NCI-H446 treated with DMSO at 0.1 percent for 48 hours (cell line): ENCODE measurements around the gene SLC12A3.

Source experiments
- DNase-seq: peaks from one replicate; lab custom pipeline; 2025; lab: John Stamatoyannopoulos, UW

SLC12A3 gene

DNA sequence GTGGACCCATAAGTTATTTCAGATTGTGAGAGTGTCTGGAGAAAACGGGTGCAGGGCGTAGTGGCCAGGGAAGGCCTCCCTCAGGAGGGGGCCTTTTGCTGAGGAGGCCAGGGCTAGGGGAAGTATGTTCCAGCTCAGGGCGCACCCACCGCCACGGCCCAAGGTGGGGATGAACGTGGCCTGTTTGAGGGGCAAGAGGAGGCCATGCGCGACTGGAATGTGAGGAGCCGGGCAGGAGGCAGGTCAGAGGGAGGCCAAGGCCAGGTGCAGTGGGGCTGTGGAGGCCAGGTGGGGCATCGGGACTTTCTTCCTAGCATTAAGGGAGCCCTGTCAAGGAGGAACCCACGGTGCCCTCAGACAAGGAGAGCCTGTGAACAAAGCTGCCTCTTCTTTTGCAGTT is 26.7 kb downstream of the SLC12A3 start:
- no peak for DNase-seq

DNA sequence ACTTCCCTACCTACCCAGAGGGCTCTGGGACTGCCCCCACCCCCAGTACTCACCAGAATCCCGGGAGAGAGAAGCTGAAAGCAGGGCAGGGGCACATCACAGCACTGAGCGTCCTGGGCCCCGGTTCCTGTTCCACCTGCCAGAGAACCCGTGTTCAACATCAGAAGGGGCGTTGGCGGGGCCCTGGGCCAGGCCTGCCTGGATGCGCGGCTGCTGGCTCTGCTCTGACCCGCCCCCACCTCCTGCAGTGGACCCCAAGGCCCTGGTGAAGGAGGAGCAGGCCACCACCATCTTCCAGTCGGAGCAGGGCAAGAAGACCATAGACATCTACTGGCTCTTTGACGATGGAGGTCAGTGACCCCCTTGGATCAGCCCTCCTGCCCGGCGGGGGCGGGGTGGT is 27.7 kb downstream of the SLC12A3 start:
- DNase-seq, result no peak

DNA sequence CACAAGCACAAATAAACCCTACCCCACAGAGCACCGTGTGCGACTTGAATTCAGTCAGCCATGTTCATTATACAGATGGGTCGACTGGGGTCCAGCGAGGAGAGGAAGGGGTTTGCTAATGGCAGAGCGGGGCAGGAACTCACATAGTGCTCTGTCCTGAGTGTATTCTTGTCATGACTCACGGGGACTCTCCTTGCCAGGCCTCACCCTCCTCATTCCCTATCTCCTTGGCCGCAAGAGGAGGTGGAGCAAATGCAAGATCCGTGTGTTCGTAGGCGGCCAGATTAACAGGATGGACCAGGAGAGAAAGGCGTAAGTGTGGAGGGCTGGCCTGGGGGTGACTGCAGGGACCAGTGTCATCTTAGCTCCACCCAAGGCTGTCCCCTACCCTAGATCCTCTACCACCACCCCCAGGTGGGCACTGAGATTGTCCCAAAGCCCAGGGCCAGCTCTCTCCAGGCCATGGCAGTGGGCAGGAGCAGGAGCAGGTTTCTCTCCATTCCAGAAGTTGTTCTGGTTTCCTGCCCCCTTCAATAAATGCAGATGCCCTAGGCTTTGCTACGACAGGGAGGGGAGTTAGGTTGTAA is 29.4 kb downstream of the SLC12A3 start:
- no peak for DNase-seq

DNA sequence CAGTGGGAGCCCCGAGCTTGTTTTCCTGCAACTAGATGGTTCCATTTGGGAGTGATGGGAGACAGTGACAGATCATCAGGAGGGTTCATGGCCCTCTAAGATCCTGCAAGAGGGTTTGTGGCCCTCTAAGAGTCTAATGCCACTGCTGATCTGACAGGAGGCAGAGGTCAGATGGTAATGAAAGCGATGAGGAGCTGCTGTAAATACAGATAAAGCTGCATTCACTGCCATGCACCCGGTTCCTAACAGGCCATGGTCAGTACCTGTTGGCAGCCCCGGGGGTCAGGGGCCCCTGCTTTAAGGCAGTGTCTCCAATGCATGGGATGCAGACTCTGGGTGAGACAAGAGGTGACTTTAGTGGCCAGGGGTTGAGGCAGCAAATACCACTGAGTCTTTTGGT is 30.8 kb downstream of the SLC12A3 start:
- no peak for DNase-seq

DNA sequence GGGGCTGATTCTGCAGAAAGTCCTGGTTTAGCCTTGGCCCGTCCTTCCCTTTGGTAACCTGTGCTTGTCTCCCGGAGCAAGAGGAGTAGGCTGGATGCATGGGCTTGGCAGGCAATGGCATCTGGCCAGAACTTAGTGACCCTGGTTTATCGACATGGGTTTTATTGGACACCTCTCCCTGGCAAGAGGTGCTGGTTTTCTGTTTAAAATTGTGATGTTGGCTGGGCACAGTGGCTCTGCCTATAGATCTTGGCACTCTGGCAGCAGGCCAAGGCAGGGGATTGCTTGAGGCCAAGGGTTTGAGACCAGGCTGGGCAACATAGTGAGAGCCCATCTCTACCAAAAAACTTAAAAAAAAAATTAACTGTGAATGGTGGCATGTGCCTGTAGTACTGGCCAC is 31.2 kb downstream of the SLC12A3 start:
- DNase-seq, result no peak

DNA sequence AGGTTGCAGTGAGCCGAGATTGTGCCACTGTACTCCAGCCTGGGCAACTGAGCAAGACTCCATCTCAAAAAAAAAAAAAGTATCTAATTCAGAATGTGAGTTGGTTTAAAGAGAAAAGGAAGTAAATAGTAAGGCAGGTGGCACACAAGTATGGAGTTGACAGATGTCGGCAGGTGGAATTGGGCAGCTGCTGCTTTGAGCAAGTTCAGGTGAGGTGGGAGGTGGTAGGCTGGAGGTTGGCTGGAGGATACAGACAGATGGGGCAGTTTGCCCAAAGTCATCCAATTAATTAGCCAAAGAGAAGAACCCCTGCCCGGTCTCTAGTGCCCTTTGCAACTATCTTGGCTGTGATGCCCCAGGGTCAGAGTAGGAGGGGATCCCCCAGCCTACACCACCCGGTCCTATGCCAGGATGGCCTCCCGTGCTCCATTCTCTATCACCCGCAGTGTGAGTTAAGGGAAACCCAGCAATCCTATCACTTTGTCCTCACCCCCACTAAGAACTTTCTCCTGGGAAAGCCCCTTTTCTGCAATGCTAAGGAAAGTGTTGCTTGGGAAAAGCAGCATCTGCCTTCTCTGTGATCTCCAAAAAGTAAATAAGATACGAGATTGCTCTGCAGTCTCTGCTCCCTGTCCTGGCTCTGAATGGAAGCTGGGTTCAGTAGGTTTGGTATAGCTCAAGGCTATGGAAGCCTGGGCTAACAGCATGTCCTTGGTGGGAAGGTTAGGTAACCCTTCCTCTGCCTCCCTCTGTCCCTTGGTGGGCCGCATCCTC is 32.2 kb downstream of the SLC12A3 start:
- no peak for DNase-seq

DNA sequence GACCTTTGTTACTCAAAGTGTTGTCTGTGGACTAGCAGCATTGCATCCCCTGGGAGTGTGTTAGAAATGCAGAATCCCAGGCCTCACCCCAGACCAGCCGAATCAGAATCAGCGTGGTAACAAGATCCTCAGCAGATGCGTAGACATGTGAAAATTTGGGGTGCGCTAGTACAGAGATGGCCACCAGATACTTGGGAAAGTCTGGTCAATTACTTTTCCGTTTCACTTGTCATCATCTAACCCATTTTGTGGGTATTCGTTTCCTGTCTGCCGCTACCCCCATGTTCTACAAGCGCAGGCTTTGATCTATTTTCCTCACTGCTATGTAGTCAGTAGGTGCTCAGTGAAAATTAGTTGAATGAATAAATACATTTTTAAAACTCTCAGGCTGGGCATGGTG is 33.8 kb downstream of the SLC12A3 start:
- DNase-seq, result no peak

DNA sequence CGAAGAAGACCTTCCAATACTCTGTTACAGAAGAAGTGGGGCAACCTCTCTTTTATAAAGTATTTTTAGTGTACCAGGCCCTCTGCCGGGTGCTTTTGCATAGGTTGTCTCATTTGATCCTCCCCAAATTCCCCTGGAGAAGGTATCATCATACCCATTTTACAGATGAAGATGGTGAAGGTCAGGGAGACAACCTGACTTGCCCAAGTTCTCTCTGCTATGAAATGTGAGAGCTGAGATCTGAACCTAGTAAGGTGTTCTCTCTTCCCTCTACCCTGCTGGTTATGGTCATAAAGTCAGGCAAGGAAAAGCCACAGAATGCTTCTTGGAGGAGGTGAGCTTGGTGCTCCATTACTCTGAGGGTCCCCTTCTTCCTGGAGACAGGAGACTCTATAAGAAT is 38.9 kb downstream of the SLC12A3 start:
- no peak for DNase-seq

DNA sequence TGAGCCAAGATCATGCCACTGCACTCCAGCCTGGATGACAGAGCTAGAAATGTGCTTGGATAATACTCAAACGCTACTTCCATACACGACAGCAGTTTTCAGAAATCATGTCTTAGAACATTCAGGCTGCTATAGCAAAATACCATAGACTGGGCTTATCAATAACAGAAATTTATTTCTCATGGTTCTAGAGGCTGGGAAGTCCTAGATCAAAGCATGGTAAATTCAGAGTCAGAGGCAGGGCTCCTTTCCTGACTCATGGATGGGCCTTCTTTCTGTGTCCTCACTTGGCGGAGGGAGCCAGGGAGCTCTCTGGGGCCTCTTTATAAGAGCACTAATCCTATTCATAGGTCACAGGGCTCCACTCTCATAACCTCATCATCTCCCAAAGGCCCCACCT is 42.4 kb downstream of the SLC12A3 start:
- DNase-seq, result no peak

DNA sequence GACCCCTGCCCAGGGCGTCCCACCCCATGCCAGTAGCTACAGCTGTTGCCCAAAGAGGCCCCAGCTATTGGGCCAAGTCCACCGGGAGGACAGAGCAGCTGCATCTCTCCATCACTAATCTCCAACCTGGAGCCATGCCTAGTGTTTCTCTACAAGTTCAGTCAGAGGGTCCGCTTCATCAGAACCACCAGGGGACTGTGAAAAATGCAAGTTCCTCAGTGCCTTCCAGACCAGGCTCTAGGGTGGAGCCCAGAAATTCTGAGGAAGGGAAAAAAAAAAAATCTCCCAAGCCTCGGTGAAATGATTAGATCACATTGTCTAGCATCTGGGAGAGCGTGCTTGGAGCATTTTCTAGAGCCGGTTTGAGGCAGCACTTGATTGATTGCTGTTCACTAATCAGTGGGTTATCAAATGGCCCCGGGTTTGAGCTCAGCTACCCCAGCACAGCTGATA is 44.5 kb downstream of the SLC12A3 start:
- no peak for DNase-seq

DNA sequence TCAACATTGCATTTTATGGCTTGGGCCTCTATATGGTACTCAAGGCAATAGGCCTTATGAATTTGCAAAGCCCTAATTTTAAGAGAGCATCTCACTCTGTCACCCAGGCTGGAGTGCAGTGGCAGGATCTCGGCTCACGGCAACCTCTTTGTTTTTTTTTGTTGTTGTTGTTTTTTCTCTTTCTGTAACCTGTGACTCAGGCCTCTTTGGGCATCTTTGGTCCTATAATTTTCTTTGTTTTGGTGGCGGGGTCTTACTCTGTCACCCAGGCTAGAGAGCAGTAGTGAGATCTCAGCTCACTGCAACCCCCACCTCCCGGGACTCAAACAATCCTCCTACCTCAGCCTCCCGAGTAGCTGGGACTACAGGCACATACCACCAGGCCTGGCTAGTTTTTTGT is 45.1 kb downstream of the SLC12A3 start:
- no peak for DNase-seq

DNA sequence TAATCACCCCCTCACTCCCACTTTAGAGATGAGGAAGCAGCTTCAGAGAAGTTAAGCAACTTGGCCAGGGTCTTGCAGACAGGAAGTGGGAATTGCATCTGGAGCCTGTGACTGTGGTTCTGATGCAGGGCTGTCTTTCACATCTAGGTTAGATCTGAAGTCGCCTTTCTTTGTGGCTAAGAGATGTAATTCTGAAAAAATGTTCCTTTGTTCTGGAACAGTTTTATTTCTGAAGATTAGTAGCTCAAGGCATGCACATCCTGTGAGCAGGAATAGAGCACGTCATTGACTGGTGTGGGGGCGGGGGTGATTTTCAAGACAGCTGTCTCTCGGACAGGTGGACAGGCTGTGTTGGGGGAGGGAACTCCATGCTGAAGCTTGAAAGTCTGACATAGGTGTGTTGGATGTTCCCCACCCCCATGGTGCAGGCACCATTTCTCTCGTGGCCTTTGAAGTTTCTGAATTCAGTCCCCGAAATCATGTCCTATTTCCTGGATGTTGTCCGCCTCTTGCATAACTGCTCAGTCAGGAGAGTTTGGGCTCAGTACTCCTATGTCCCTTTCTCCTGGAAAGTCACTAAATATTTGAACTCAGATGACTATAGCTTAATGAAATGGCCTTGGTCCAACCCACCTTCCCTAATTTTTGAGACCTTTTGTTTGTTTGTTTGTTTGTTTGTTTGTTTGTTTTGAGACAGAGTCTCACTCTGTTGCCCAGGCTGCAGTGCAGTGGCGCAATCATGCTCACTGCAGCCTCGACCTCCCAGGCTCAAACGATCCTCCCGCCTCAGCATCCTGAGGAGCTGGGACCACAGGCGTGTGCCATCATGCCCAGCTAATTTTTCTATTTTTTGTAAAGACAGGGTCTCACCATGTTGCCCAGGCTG is 45.9 kb downstream of the SLC12A3 start:
- DNase-seq, result peak; percentile 13

DNA sequence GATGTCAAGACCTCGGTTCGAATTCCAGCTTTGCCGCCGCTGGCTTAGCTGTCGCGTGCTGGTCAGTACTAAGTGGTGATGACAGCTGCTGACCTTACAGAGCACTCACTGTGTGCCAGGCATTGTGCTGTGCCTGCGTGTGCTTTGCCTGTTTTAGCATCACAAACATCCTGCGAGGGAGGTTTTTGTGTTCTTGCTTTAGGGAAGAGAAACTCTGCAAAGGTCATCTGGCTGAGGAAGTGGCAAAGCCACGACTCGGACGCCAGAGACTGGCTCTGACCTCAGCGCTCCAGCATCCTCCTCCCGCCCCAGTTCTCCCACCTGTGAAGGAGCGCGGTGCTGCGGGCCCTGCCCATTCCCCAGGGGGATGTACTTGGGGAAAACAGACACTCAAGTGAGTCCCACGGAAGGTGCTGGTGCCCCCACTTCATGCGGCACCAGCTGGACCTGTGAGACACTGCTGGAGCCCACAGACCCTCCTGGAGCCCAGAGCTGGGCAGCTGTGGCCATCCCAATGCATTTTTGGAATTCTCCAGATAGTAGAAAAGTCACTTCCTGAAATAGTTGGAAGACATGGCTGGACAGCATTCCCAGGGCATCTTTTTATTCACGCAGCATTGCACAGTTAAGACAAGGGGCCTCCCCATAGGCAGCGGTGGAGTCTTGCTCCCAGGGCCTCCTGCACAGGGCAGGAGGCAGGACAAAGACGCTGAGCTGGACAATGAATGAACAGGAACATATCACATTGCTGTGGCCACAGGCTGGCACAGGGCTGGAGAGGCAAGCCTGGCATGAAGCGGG is 47.0 kb downstream of the SLC12A3 start:
- no peak for DNase-seq

DNA sequence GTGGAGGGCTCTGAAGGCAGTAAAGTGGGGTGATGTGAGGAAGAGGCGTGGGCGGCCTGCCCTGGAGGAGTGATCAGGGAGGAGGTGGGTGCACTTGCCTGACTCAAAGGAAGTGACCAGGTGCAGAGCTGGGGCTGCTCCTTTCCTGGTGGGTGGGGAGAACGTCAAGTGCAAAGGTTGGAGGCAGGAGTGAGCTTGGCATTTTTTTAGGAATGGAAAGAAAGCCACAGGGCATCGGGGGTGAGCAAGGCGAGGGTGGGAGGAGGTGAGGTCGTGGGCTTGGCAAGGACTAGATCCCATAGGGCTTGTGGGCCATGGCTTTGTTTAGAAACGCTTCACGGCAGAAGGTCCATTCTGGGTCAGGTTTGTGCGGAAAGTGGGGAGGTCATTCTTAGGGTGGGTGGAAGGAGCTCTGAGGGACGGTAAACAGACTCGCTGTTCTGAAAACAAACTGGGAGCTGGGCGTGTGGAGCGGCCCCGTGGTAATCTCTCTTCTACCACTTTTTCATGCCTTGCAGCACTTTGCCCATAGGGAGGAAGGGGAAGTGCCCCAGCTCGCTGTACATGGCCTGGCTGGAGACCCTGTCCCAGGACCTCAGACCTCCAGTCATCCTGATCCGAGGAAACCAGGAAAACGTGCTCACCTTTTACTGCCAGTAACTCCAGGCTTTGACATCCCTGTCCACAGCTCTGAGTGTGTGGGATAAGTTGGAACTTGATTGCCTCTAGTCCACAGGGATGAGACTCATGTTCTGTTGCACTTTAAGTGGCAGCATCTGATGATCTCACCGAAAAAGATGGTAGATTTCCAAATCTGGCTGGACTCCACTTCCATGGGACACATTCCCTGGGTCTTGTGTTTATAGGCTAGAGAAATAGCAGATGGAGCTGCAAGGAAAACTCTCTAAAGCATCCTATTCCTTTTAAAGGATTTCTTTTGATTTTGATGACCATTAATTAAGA is 48.0 kb downstream of the SLC12A3 start:
- no peak for DNase-seq

DNA sequence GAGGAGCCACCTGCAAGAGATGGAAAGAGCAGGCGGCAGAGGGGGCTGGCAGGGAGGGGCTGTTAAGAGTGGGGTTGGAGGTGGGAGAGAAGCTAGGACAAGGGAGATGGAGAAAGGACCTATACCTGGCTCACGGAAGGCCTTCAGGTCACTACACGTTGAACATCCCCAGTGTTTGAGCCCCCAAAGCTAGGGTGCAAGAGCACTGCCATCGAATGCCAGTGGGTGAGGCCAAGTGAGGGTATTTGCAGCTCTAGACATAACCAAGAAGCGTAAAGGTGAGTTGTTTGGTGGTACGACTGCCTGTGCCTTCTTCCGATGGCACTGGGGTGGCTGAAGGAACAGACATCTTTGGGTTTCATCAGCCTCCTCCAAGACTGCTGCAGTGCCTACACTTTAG is 49.9 kb downstream of the SLC12A3 start:
- no peak for DNase-seq

DNA sequence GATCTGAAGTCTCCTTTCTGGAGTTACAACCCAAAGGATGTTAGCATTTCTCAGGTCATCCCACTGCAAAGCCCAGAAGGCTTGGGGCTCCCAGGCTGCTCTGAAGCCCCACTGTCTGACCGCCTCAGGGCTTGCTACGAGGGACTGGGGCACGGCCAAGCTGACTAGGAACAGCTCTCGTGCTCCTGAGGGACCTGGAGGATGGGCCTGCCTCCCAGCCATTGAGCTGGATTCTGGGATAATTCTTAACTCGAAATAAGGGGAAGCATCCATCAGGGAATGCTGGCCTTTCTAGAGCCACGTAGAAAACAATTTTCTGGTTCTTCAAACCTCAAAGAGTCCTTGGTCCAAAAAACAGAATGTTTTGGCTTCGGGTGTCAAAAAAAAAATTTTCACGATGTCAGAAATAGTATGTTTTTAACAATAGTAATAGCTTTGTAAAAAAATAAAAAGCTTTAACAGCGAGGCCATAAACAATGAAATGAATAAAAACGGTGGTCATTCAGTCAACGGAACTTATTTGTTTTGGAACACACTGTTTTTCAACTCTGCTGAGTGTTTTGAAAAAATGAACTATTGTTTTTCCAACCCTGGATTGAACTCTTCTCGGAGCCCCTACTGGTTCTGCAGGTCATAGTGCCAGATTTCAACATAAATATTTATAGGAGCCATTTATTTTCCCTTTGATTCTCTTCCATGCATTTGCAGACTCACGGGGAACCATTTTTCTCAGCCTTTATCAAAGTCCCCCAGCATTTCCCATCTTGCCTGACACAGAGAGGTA is 50.5 kb downstream of the SLC12A3 start:
- DNase-seq, result no peak

DNA sequence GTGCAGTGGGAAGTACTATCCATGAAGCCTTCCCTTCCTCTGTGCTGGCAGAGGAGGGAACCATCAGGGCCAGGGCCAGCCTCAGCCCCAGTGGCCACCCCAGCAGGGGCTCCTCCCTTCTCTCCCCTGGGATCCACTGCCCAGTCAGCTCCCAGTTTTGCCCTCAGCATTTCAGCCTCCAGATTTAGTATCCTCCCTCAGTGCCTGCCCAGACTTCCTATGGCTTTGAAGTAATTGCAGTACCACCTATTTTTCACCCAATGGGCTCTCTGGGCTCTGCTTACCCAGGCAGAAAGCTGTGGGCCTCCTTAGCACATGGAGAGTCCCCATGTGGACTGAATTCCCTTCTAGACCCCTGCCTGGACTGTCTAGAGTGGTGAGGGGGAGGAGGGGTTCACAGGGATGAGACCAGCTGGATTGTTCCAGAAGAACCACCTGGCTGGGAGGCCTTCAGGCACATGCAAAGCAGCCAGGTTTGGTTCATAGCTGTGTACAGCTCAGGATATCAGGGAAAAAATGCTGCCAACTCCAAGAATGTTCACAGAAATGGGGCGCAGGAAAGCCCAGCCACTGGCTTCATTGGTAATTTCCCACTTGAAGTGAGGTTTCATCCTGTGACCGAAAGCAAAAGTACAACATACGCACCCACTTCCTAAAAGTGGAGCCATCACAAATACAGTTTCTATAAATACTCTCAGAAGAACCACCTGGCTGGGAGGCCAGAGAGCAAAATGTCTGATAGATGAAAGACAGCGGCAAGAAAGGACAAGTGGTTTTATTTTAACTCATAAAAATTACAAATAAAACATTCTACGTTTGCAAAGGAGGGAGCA is 51.8 kb downstream of the SLC12A3 start:
- DNase-seq, result no peak

DNA sequence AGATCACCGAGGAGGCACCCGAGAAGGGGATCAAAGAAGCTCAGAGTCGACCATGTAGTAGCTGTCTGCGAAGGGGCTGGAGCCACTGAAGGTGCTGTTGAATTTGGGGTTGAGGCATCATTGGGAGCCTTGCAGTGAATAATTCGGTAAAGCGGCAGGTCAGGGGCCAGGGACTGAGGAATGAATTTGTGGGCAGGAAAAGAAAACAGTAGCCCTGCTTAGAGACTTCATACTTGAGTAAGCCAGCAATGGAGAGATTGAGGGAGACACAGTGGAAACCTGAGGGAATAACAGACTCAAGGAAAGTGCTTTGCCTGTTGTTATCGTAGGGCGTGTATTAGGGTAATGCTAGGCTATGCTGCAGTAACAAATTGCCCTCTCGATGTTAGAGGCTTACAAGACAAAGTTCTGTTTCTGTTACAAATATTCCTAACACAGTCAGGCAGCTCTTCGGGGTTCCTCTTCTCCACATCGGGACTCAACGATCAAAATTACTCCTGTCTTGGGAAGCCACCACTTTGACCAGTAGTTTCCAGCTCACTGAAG is 53.5 kb downstream of the SLC12A3 start:
- DNase-seq, result no peak
